ENCODE data around the gene STIM2. TPM values are rescaled to one million over a fixed set of nuclear protein-coding genes. Genes with fewer than 3 reads are reported as not detected.

The STIM2 gene
- total and polyA plus RNA-seq, 2 donors (not counting 1 experiment from before 2014, with no cell fraction given), result 19.0 to 33.0 TPM

DNA sequence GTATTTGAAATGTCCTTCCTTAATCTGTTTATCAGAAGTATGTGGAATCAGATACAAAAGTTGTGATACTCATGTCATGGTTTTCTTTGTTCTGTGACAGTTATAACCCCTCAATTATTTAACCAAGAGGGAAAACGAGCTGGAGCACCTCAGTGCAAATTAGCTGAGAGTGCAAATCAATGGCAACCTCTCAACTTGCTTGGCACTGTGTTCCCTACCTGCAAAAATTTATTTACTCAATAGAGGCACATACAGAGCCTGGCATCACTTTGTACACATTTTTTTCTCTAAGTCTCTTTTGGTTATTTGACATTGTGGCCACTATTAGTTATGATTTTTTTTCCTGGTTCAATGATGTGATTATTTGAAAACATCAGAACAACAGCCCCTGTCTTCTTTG lies 186.2 kb downstream of the STIM2 start:
- H3K36me3 ChIP-seq (ENCODE audit: control insufficient read depth, insufficient read depth, low read length), result no peaks in the 10 kb centered on the region
- H3K27me3 ChIP-seq (ENCODE audit: control insufficient read depth, insufficient read depth, low read length), result no peaks in the 10 kb centered on the region
- H3K9me3 ChIP-seq (ENCODE audit: control insufficient read depth, insufficient read depth, low read depth, low read length), result no peaks in the 10 kb centered on the region
- no peaks in the 10 kb centered on the region for H3K4me1 ChIP-seq (ENCODE audit: control insufficient read depth, extremely low read depth, insufficient read depth, low read length)
- DNase-seq (ENCODE audit: low read depth in 2 of 2), result no peak
- H3K4me3 ChIP-seq (replicated peaks in 1 of 4; ENCODE audit: control extremely low read depth in 1 of 4, insufficient read depth in 1 of 4, low read depth in 3 of 4, low read length in 4 of 4), result no peak overlapping the region
- H3K27ac ChIP-seq (ENCODE audit: insufficient read depth, low read length), result no peak overlapping the region
- H2AFZ ChIP-seq (ENCODE audit: low read length), result no peak overlapping the region
- no peak overlapping the region for H3K9ac ChIP-seq (ENCODE audit: insufficient read depth, low read length)
- H4K20me1 ChIP-seq (ENCODE audit: control insufficient read depth, extremely low read depth, insufficient read depth, low read length), result no peaks in the 10 kb centered on the region
- TF ChIP-seq EZH2 (IDR thresholded peaks at IDR 0.05; ENCODE audit: low read length, missing control alignments), result no peak
- TF ChIP-seq, protein P1, sequence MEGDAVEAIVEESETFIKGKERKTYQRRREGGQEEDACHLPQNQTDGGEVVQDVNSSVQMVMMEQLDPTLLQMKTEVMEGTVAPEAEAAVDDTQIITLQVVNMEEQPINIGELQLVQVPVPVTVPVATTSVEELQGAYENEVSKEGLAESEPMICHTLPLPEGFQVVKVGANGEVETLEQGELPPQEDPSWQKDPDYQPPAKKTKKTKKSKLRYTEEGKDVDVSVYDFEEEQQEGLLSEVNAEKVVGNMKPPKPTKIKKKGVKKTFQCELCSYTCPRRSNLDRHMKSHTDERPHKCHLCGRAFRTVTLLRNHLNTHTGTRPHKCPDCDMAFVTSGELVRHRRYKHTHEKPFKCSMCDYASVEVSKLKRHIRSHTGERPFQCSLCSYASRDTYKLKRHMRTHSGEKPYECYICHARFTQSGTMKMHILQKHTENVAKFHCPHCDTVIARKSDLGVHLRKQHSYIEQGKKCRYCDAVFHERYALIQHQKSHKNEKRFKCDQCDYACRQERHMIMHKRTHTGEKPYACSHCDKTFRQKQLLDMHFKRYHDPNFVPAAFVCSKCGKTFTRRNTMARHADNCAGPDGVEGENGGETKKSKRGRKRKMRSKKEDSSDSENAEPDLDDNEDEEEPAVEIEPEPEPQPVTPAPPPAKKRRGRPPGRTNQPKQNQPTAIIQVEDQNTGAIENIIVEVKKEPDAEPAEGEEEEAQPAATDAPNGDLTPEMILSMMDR (conservative IDR thresholded peaks at IDR 0.05 in 1 of 2, IDR thresholded peaks at IDR 0.05 in 1 of 2; ENCODE audit: low read depth in 1 of 2, low read length in 2 of 2), result no peak
- H3K79me2 ChIP-seq (ENCODE audit: control insufficient read depth, insufficient read depth, low read length), result no peaks in the 10 kb centered on the region
- H3K4me2 ChIP-seq (ENCODE audit: extremely low read depth, insufficient read depth, low read length), result no peak overlapping the region

DNA sequence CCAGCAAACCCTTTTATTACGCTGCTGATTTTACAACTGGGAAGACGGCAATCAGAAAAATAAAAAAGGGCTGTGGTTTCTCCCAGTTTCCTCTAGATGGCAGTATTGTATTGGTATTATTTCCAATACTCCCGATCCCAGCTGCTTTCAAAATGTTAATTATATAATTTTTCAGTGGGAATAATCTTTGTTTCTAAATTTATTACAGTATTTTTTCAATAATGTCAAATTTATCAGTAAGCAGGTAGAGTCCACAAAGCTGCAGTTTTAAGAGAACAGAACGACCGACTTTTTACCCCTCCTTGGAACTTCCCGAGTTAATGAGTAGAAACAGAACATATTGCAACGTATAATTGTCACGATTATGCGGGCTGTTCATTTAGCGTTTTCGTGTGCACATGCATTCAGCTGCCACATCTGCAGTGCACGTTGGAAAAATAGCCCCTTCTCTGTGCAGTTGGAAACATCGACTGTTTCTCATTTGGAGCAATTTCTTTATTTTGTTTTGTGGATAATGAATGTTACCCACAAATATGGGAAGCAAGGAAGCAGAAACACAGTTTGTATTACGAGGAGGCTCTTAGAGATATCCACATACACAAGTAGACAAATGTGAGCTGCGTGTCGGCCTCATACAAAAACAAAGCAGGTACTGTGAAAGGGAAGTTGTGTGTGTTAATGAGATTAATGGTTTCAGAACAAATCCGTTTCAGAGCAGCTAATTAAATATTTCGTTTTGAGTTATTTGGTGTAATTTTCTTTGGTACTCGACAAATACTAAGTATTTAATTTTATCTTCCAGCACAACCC lies 188.0 kb downstream of the STIM2 start:
- H4K20me1 ChIP-seq (ENCODE audit: control insufficient read depth, extremely low read depth, insufficient read depth, low read length), result no peaks in the 10 kb centered on the region
- no peak overlapping the region for H2AFZ ChIP-seq (ENCODE audit: low read length)
- no peaks in the 10 kb centered on the region for H3K4me1 ChIP-seq (ENCODE audit: control insufficient read depth, extremely low read depth, insufficient read depth, low read length)
- H3K9ac ChIP-seq (ENCODE audit: insufficient read depth, low read length), result no peak overlapping the region
- H3K27me3 ChIP-seq (ENCODE audit: control insufficient read depth, insufficient read depth, low read length), result peaks cover 7% of the 10 kb centered on the region
- H3K79me2 ChIP-seq (ENCODE audit: control insufficient read depth, insufficient read depth, low read length), result no peaks in the 10 kb centered on the region
- H3K4me2 ChIP-seq (ENCODE audit: extremely low read depth, insufficient read depth, low read length), result peak overlapping the region; percentile 89
- no peak overlapping the region for H3K27ac ChIP-seq (ENCODE audit: insufficient read depth, low read length)
- peak overlapping the region; percentile 1 to 80 (median 32) for H3K4me3 ChIP-seq (replicated peaks in 1 of 4; ENCODE audit: control extremely low read depth in 1 of 4, insufficient read depth in 1 of 4, low read depth in 3 of 4, low read length in 4 of 4)
- H3K36me3 ChIP-seq (ENCODE audit: control insufficient read depth, insufficient read depth, low read length), result no peaks in the 10 kb centered on the region
- no peaks in the 10 kb centered on the region for H3K9me3 ChIP-seq (ENCODE audit: control insufficient read depth, insufficient read depth, low read depth, low read length)
- TF ChIP-seq, protein P1 (conservative IDR thresholded peaks at IDR 0.05 in 1 of 2, IDR thresholded peaks at IDR 0.05 in 1 of 2; ENCODE audit: low read depth in 1 of 2, low read length in 2 of 2), result peak; percentile 53 to 65
- TF ChIP-seq EZH2 (IDR thresholded peaks at IDR 0.05; ENCODE audit: low read length, missing control alignments), result no peak
- peak; percentile 14 to 51 for DNase-seq (ENCODE audit: low read depth in 2 of 2)

DNA sequence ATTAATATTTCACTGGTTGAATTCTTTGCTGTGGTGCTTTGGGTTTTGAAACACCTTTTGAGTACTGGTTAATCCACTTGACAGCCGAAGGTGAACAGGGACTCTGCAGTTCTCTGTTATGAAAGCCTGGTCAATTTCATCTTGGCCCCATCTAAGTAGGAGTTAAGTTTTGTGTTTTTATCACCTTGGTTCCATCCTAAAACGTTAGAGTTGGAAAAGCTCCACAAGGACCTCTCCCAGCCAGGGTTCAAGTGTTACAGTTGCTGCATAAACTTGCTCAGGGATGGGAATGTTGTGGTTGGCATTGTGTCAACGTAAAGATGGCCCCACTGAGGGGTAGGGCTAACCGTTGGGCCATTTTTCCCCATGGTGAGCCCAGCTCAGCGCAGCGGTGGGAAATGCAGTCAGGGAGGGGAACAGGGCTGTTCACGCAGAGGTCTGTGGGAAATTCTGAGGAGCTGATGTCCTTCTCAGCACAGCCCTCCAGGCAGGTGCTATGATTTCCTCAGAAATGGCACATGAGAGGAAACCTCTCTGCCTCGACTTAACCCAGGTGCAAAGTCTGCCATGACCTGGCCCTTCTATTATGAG lies 188.7 kb downstream of the STIM2 start:
- H2AFZ ChIP-seq (ENCODE audit: low read length), result no peak overlapping the region
- H3K27me3 ChIP-seq (ENCODE audit: control insufficient read depth, insufficient read depth, low read length), result peaks cover 7% of the 10 kb centered on the region
- no peaks in the 10 kb centered on the region for H3K79me2 ChIP-seq (ENCODE audit: control insufficient read depth, insufficient read depth, low read length)
- H3K36me3 ChIP-seq (ENCODE audit: control insufficient read depth, insufficient read depth, low read length), result no peaks in the 10 kb centered on the region
- no peak overlapping the region for H3K4me3 ChIP-seq (replicated peaks in 1 of 4; ENCODE audit: control extremely low read depth in 1 of 4, insufficient read depth in 1 of 4, low read depth in 3 of 4, low read length in 4 of 4)
- no peak overlapping the region for H3K4me2 ChIP-seq (ENCODE audit: extremely low read depth, insufficient read depth, low read length)
- no peaks in the 10 kb centered on the region for H4K20me1 ChIP-seq (ENCODE audit: control insufficient read depth, extremely low read depth, insufficient read depth, low read length)
- DNase-seq (ENCODE audit: low read depth in 2 of 2), result no peak
- TF ChIP-seq, protein P1 (conservative IDR thresholded peaks at IDR 0.05 in 1 of 2, IDR thresholded peaks at IDR 0.05 in 1 of 2; ENCODE audit: low read depth in 1 of 2, low read length in 2 of 2), result no peak
- TF ChIP-seq EZH2 (IDR thresholded peaks at IDR 0.05; ENCODE audit: low read length, missing control alignments), result no peak
- H3K9me3 ChIP-seq (ENCODE audit: control insufficient read depth, insufficient read depth, low read depth, low read length), result no peaks in the 10 kb centered on the region
- no peaks in the 10 kb centered on the region for H3K4me1 ChIP-seq (ENCODE audit: control insufficient read depth, extremely low read depth, insufficient read depth, low read length)
- H3K27ac ChIP-seq (ENCODE audit: insufficient read depth, low read length), result no peak overlapping the region
- no peak overlapping the region for H3K9ac ChIP-seq (ENCODE audit: insufficient read depth, low read length)
